HG03575 (cell line): ENCODE data around the gene TAF11L14.
"Not testable (repeated sequence)": the region's sequence is repeated elsewhere in the genome, so short reads cannot be mapped to it uniquely, and the experiment has no call there.

Experiments
- ATAC-seq: cut with Tn5 transposase; IDR thresholded peaks from one replicate; pipeline ENCODE4 v1.9.1; 2021; ENCODE audit not compliant: unreplicated experiment, insufficient number of reproducible peaks, low FRiP score; ENCODE audit errors: extremely low read depth

TAF11L14 gene

GRCh38 chr5:17634160-17634559, at the start of gene TAF11L14:
Gene TAF11L14 (plus strand): TSS chr5:17634460.
- ATAC-seq, result no peak

GRCh38 chr5:17585658-17586057, 48.6 kb upstream of the TAF11L14 start, which contains the start of gene TAF11L7:
Gene TAF11L7 (minus strand): TSS chr5:17585758.
- ATAC-seq, result not testable (repeated sequence)

- ATAC-seq, result not testable (repeated sequence)
Observed at GRCh38 chr5:17590860-17591259, 43.4 kb upstream of the TAF11L14 start, which contains the start of gene TAF11L8. Gene TAF11L8 (minus strand): TSS chr5:17590960.

DNA sequence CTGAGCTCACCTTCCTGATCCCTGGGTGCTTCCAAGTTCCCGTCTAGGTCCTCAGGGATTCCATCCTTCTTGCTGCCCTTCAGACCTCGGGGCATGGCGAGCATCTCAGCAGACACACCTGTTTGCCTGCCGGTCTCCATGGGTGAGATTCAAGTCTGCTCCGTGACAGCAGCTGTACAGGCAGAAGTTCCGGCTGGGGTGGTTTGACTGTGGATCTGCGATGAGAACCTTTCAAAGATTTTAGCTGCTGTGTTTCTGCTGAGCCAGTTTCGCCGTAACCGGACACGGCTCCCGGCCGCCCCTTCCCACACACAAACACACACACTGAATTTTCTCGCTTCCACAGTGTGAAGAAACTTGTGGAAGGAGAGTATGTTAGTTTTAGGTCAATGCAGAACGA, 40.0 kb upstream of the TAF11L14 start, which contains the start of gene TAF11L9:
TAF11L9 (minus strand) TSS at position 140 of the 400 bp plus-strand sequence.
- not testable (repeated sequence) for ATAC-seq

- not testable (repeated sequence) for ATAC-seq
Observed at GRCh38 chr5:17597728-17598127, 36.5 kb upstream of the TAF11L14 start, which contains the start of gene TAF11L10. Gene TAF11L10 (minus strand): TSS chr5:17597828.

DNA sequence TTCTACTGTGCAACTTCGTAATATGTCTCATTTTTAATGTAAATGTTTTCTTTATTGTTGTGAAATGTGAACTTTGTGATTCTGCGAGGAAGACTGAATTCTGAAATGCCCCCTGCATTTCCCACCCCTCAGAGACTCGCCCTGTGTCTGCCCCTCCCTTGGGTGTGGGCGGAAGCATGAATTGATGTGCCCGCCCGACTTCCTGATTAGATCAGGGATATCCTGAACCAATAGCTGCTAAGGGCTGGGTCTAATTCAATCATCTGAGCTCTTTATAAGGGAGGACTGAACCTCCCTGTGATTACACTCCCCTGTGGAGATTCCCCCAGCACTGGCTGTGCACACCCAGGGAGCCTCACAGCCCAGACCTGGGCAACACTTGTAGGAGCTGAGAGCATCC, 30.4 kb upstream of the TAF11L14 start, which contains the start of gene TAF11L11:
TAF11L11 (plus strand) TSS at position 304 of the 400 bp plus-strand sequence.
- not testable (repeated sequence) for ATAC-seq

- no peak for ATAC-seq
Observed at GRCh38 chr5:17604951-17605350, 29.3 kb upstream of the TAF11L14 start.

DNA sequence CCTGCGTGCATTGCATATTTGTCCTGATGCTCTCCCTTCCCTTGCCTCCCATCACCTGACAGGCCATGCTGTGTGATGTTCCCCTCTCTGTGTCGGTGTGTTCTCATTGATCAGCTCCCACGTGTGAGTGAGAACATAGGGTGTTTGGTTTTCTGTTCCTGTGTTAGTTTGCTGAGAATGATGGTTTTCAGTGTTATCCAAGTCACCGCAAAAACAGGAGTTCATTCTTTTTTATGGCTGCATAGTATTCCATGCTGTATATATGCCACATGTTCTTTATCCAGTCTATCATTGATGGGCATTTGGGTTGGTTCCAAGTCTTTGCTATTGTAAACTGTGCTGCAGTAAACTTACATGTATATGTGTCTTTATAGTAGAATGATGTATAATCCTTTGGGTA, 26.8 kb upstream of the TAF11L14 start:
- ATAC-seq, result not testable (repeated sequence)

DNA sequence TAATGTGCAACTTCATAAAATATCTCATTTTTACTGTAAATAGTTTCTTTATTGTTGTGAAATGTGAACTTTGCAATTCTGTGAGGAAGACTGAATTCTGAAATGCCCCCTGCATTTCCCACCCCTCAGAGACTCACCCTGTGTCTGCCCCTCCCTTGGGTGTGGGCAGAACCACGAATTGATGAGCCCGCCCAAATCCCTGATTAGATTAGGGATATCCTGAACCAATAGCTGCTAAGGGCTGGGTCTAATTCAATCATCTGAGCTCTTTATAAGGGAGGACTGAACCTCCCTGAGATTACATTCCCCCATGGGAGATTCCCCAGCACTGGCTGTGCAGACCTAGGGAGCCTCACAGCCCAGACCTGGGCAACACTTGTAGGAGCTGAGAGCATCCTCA, 24.2 kb upstream of the TAF11L14 start, which contains the start of gene TAF11L12:
TAF11L12 (plus strand) TSS at position 301 of the 400 bp plus-strand sequence.
- ATAC-seq, result not testable (repeated sequence)

GRCh38 chr5:17614872-17615605, 19.2 kb upstream of the TAF11L14 start:
- ATAC-seq, result no peak

GRCh38 chr5:17619354-17619753, 14.9 kb upstream of the TAF11L14 start:
- no peak for ATAC-seq

GRCh38 chr5:17620627-17621026, 13.6 kb upstream of the TAF11L14 start:
- ATAC-seq, result no peak

DNA sequence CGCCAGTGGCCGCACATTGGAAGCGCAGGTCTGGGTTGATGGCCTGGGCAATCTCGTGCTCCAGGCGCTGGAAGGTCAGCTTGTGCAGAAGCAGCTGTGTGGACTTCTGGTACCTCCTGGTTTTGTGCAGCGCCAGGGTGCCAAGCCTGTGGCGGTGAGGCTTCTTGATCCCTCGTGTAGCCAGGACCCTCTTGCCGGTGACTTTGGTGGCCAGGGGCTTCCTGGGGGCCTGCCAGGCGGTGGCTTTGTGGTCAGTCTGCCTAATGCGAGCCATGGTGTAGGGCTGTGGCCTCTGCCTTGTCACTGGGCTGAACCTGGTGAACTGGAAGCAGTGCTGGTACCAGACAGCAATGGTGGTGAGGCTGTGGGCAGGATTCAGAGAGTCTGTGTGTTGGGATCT, 8.6 kb upstream of the TAF11L14 start:
- ATAC-seq, result no peak

GRCh38 chr5:17631788-17632187, 2.5 kb upstream of the TAF11L14 start, which contains the start of gene TAF11L13:
Gene TAF11L13 (plus strand): TSS chr5:17632088.
- not testable (repeated sequence) for ATAC-seq

DNA sequence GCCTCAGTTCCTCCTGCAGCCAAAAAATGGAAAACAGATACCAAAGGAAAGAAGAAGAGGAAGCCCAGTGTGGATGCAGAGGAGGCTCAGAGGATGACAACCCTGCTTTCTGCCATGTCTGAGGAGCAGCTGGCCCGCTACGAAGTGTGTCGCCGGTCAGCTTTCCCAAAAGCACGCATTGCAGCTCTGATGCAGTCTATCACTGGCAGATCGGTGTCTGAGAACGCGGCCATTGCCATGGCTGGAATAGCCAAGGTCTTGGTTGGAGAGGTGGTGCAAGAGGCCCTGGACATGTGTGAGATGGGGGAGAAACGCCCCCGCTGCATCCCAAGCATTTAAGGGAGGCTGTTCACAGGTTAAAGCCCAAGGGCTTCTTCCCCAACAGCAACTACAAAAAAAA, 15.0 kb downstream of the TAF11L14 start:
- not testable (repeated sequence) for ATAC-seq

DNA sequence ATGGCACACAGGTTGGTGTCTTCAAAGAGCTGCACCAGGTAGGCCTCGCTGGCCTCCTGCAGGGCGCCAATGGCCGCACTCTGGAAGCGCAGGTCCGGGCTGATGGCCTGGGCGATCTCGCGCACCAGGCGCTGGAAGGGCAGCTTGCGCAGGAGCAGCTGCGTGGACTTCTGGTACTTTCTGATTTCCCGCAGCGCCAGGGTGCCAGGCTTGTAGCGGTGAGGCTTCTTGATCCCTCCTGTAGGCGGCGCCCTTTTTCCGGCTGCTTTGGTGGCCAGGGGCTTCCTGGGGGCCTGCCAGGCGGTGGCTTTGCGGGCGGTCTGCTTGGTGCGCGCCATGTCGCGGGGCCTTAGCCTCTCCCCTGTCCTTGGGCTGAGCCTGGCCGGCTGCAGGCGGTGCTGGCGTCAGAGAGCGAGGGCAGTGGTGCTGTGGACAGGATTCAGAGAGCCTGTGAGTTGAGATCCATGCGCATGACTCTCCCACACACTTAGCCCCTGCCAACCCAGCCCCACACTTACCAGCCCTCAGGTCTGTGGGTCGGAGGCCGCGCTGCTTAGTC, 21.0 kb downstream of the TAF11L14 start:
- ATAC-seq, result not testable (repeated sequence)

DNA sequence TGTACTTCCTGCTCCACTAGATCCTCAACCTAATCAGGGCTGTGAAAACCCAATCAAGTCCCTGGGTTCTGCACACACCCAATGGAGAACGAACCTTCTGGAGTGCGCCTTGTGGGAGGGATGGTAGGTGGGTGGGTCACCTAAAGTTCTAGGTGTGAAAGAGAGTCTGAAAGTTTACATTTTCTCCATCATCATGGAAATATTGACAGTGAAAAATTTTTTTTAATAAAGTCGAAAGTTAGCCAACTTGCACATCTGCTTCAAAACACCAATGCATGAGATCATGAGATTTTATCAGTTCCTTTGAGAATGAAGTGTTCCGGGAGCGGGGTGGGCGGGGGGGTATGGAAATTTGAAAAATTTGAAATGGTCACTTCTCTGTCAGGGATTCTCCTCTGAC, 21.7 kb downstream of the TAF11L14 start:
- ATAC-seq, result no peak

DNA sequence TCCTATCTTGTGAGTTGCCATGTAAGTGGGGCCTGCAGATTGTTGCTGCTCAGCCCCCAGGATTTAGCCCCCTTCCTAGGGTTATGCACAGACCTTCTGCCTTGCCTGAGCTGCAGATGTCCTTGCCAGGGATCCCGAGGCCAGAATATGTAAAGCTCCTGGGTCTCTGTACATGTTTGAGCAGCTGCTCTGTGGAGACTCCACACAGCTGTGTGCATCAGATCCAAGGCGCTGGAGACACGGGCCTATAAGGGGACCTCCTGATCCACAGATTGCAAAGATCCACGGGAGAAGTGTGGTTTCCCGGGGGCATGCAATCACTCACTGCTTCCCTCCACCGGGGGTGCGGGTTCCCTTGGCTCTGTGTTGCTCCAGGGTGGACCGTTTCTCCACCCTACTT, 28.9 kb downstream of the TAF11L14 start:
- no peak for ATAC-seq

- no peak for ATAC-seq
Observed at GRCh38 chr5:17665836-17666235, 31.6 kb downstream of the TAF11L14 start.

DNA sequence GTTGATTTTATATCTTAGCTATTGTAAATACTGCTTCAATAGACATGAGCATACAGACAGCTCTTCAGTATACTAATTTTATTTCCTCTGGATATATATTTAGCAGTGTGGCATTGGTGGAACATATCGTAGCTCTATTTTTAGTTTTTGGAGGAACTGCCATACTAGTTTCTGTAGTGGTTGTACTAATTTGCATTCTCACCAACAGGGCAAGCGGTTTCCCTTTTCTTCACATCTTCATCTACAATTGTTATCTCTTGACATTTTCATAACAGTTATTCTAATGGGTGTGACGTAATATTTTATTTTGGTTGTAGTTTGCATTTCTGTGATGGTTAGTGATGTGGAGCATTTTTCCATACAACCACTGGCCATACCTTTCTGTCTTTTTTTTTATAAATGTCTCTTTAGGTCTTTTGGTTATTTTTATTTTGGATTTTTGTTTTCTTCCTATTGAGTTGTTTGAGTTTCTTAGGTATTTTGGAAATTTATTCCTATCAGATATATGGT, 32.5 kb downstream of the TAF11L14 start:
- ATAC-seq, result no peak
